A549 (cell line): ENCODE measurements around the gene RNF186.

Experiments used
- CHD2 ChIP-seq: fragments of 150-350 bp; IDR thresholded peaks from 2 replicates; pipeline ENCODE4 v1.6.1; 2014; ENCODE audit warnings: low read length; ENCODE audit not compliant: partially characterized antibody
- CTCF ChIP-seq: fragments of >200 bp; sonication (Bioruptor Twin); formaldehyde crosslinking; IDR thresholded peaks from 3 replicates; pipeline ENCODE4 v1.5.1; 2016
- EP300 ChIP-seq, 2 experiments: fragments of >200 bp; sonication (Bioruptor Twin); formaldehyde crosslinking; IDR thresholded peaks; 2 replicates in 1 of 2; 3 replicates in 1 of 2; pipeline ENCODE4 v1.6.1; 2016 to 2017
- ESRRA ChIP-seq: fragments of 150-350 bp; IDR thresholded peaks from 2 replicates; pipeline ENCODE4 v1.6.1; 2014; ENCODE audit warnings: mild to moderate bottlenecking, low read length, borderline replicate concordance
- HOXA7 ChIP-seq: fragments of 250-450 bp; sonication (Bioruptor Pico); IDR thresholded peaks from 2 replicates; pipeline ENCODE4 v1.5.0; 2020; ENCODE audit warnings: mild to moderate bottlenecking, moderate library complexity
- JUNB ChIP-seq: fragments of >200 bp; sonication (Bioruptor Twin); formaldehyde crosslinking; IDR thresholded peaks from 2 replicates; pipeline ENCODE4 v1.6.1; 2016
- MAZ ChIP-seq: fragments of 150-350 bp; IDR thresholded peaks from 2 replicates; pipeline ENCODE4 v1.6.1; 2014; ENCODE audit warnings: antibody characterized with exemption, low read depth, low read length, borderline replicate concordance
- NFE2L2 ChIP-seq: fragments of 150-350 bp; conservative IDR thresholded peaks from 2 replicates; pipeline ENCODE4 v1.6.1; 2014; ENCODE audit warnings: low read length
- POLR2A ChIP-seq: IDR thresholded peaks from 2 replicates; pipeline ENCODE4 v1.6.1; 2012; ENCODE audit warnings: mild to moderate bottlenecking, low read length
- RAD21 ChIP-seq, 2 experiments: fragments of >200 bp in 1 of 2; sonication (Bioruptor Twin) in 1 of 2; formaldehyde crosslinking in 1 of 2; IDR thresholded peaks in 1 of 2; conservative IDR thresholded peaks in 1 of 2; 2 replicates in 1 of 2; 3 replicates in 1 of 2; pipeline ENCODE4 v1.6.1; 2012 to 2018; ENCODE audit warnings: inconsistent platforms in 1 of 2
- REST ChIP-seq: fragments of 200-600 bp; sonication (generic); IDR thresholded peaks from 2 replicates; pipeline ENCODE4 v1.6.1; 2016; ENCODE audit warnings: antibody characterized with exemption, mild to moderate bottlenecking, moderate library complexity
- RNF2 ChIP-seq: fragments of 200-600 bp; sonication (generic); IDR thresholded peaks from 2 replicates; pipeline ENCODE4 v1.6.1; 2016; ENCODE audit warnings: low read depth, mild to moderate bottlenecking, antibody characterized with exemption, moderate library complexity, borderline replicate concordance
- USF2 ChIP-seq: fragments of 450-650 bp; IDR thresholded peaks from 2 replicates; pipeline ENCODE4 v1.6.1; 2014; ENCODE audit warnings: antibody characterized with exemption
- ZC3H11A ChIP-seq: fragments of 450-650 bp; IDR thresholded peaks from 2 replicates; pipeline ENCODE4 v1.6.1; 2014; ENCODE audit warnings: antibody characterized with exemption, mild to moderate bottlenecking

GRCh38 chr1:19840228-19840627, 25.1 kb upstream of the RNF186 start:
- TF ChIP-seq POLR2A, result no peak
- TF ChIP-seq RNF2, result no peak
- no peak for TF ChIP-seq CTCF
- no peak for TF ChIP-seq MAZ
- no peak for TF ChIP-seq REST
- TF ChIP-seq USF2, result no peak
- no peak for TF ChIP-seq HOXA7 (CRISPR knock-in tag)
- TF ChIP-seq ZC3H11A, result no peak
- TF ChIP-seq EP300 (IDR thresholded peaks at IDR 0.05), result no peak
- no peak for TF ChIP-seq RAD21 (conservative IDR thresholded peaks at IDR 0.05 in 1 of 2, IDR thresholded peaks at IDR 0.05 in 1 of 2)
- TF ChIP-seq ESRRA, result no peak
- TF ChIP-seq NFE2L2, result 0 out of 2 replicates have a peak, but pooled peaks have one; percentile 6
- no peak for TF ChIP-seq CHD2
- no peak for TF ChIP-seq JUNB
